ENCODE measurements around the gene ISOC2. TPM values are rescaled to one million over a fixed set of nuclear protein-coding genes. Genes with fewer than 3 reads are reported as not detected.

ISOC2 gene
- total and polyA plus RNA-seq, 4 donors: 34.9 to 85.0 (median 65.9) TPM

- ATAC-seq (ENCODE audit: insufficient read depth, low FRiP score) (no peak), DNase-seq (no peak)
- Histone ChIP-seq H3K27ac (ENCODE audit: low read depth in 1 of 2, low read length in 1 of 2) (no peak overlapping the region), H3K27me3 (ENCODE audit: control insufficient read depth in 3 of 3, insufficient read depth in 3 of 3, low read length in 2 of 3) (peaks cover 0 to 3% (median 0%) of the 10 kb centered on the region in 3 donors), H3K4me1 (ENCODE audit: control insufficient read depth in 5 of 5, insufficient read depth in 5 of 5, low read length in 5 of 5) (peaks cover 0 to 31% (median 8%) of the 10 kb centered on the region in 5 donors), H3K36me3 (ENCODE audit: control insufficient read depth in 4 of 4, insufficient read depth in 4 of 4, low read length in 4 of 4) (no peaks in the 10 kb centered on the region), H3K4me3 (no peak overlapping the region), H3K9ac (ENCODE audit: insufficient read depth in 1 of 2, low read length in 2 of 2) (no peak overlapping the region), H3K9me3 (ENCODE audit: control insufficient read depth in 4 of 4, insufficient read depth in 3 of 4, low read length in 3 of 4) (peaks cover 0 to 2% (median 0%) of the 10 kb centered on the region in 4 donors)
- no peak for TF ChIP-seq CTCF (IDR thresholded peaks at IDR 0.05; ENCODE audit: control extremely low read depth, extremely low read depth)
- 74 to 77% methylated on average over 24 of the region's 24 CpGs for WGBS, 2 donors
Observed at GRCh38 chr19:55491546-55492360, 30.3 kb upstream of the ISOC2 start.

- Histone ChIP-seq H3K36me3 (ENCODE audit: control insufficient read depth in 4 of 4, insufficient read depth in 4 of 4, low read length in 4 of 4) (no peaks in the 10 kb centered on the region), H3K4me1 (ENCODE audit: control insufficient read depth in 5 of 5, insufficient read depth in 5 of 5, low read length in 5 of 5) (peaks cover 0 to 41% (median 11%) of the 10 kb centered on the region in 5 donors), H3K27ac (ENCODE audit: low read depth in 1 of 2, low read length in 1 of 2) (no peak overlapping the region), H3K4me3 (no peak overlapping the region), H3K9me3 (ENCODE audit: control insufficient read depth in 4 of 4, insufficient read depth in 3 of 4, low read length in 3 of 4) (peaks cover 0 to 2% (median 0%) of the 10 kb centered on the region in 4 donors), H3K9ac (ENCODE audit: insufficient read depth in 1 of 2, low read length in 2 of 2) (no peak overlapping the region), H3K27me3 (ENCODE audit: control insufficient read depth in 3 of 3, insufficient read depth in 3 of 3, low read length in 2 of 3) (peaks cover 0 to 3% (median 0%) of the 10 kb centered on the region in 3 donors)
- TF ChIP-seq CTCF (IDR thresholded peaks at IDR 0.05; ENCODE audit: control extremely low read depth, extremely low read depth): no peak
- DNase-seq (peak in 1 of 3 donors; percentile 10), ATAC-seq (ENCODE audit: insufficient read depth, low FRiP score) (no peak)
- 79 to 80% methylated on average over 50 to 52 of the region's 52 CpGs for WGBS, 2 donors
Observed at GRCh38 chr19:55490478-55491432, 29.3 kb upstream of the ISOC2 start.

GRCh38 chr19:55489711-55490477, 28.5 kb upstream of the ISOC2 start:
- 68 to 70% methylated on average over 19 to 21 of the region's 21 CpGs for WGBS, 2 donors
- Histone ChIP-seq H3K4me1 (ENCODE audit: control insufficient read depth in 5 of 5, insufficient read depth in 5 of 5, low read length in 5 of 5) (peaks cover 0 to 46% (median 12%) of the 10 kb centered on the region in 5 donors), H3K9ac (ENCODE audit: insufficient read depth in 1 of 2, low read length in 2 of 2) (no peak overlapping the region), H3K4me3 (no peak overlapping the region), H3K27ac (ENCODE audit: low read depth in 1 of 2, low read length in 1 of 2) (no peak overlapping the region), H3K9me3 (ENCODE audit: control insufficient read depth in 4 of 4, insufficient read depth in 3 of 4, low read length in 3 of 4) (peaks cover 0 to 2% (median 0%) of the 10 kb centered on the region in 4 donors), H3K27me3 (ENCODE audit: control insufficient read depth in 3 of 3, insufficient read depth in 3 of 3, low read length in 2 of 3) (peaks cover 0 to 3% (median 0%) of the 10 kb centered on the region in 3 donors), H3K36me3 (ENCODE audit: control insufficient read depth in 4 of 4, insufficient read depth in 4 of 4, low read length in 4 of 4) (no peaks in the 10 kb centered on the region)
- no peak for DNase-seq
- TF ChIP-seq CTCF (IDR thresholded peaks at IDR 0.05; ENCODE audit: control extremely low read depth, extremely low read depth): no peak
- no peak for ATAC-seq (ENCODE audit: insufficient read depth, low FRiP score)

Data from lung (tissue), 12 donors.